SKM-1 treated with dmso at 0.1 percent for 144 hours (cell line): ENCODE results near the gene BOK.

Experiments
- DNase-seq: peaks from one replicate; lab custom pipeline; 2025; ENCODE audit not compliant: unreplicated experiment; lab: John Stamatoyannopoulos, UW

BOK gene

GRCh38 chr2:241538838-241539615 lies 19.5 kb upstream of the BOK start:
- DNase-seq, result no peak

- DNase-seq, result no peak
Observed at GRCh38 chr2:241539616-241540374, 18.8 kb upstream of the BOK start.

- DNase-seq, result no peak
Observed at GRCh38 chr2:241540401-241540770, 18.2 kb upstream of the BOK start.

- DNase-seq, result no peak
Observed at GRCh38 chr2:241540771-241541561, 17.6 kb upstream of the BOK start.

GRCh38 chr2:241541564-241542277 lies 16.8 kb upstream of the BOK start:
- no peak for DNase-seq

- DNase-seq, result no peak
Observed at GRCh38 chr2:241542278-241542605, 16.3 kb upstream of the BOK start.

- DNase-seq, result no peak
Observed at GRCh38 chr2:241545106-241545505, 13.4 kb upstream of the BOK start.

GRCh38 chr2:241545523-241546473 lies 12.7 kb upstream of the BOK start:
- DNase-seq, result no peak

- DNase-seq, result no peak
Observed at GRCh38 chr2:241546771-241547498, 11.6 kb upstream of the BOK start.

- no peak for DNase-seq
Observed at GRCh38 chr2:241547781-241548450, 10.6 kb upstream of the BOK start.

GRCh38 chr2:241548451-241548835 lies 10.1 kb upstream of the BOK start:
- no peak for DNase-seq

GRCh38 chr2:241550616-241551580 lies 7.6 kb upstream of the BOK start:
- DNase-seq, result no peak

- DNase-seq, result no peak
Observed at GRCh38 chr2:241551599-241551997, 6.9 kb upstream of the BOK start.

GRCh38 chr2:241551998-241552737 lies 6.4 kb upstream of the BOK start:
- DNase-seq, result no peak

- no peak for DNase-seq
Observed at GRCh38 chr2:241553512-241553830, 5.1 kb upstream of the BOK start.

GRCh38 chr2:241553981-241554380 lies 4.6 kb upstream of the BOK start:
- DNase-seq, result no peak

GRCh38 chr2:241554610-241555322 lies 3.8 kb upstream of the BOK start:
- no peak for DNase-seq
